Germinal center (tissue), 1 donor: ENCODE results near the gene RALGAPA1.
"Not testable (repeated sequence)": the region's sequence is repeated elsewhere in the genome, so short reads cannot be mapped to it uniquely, and the experiment has no call there.

Source experiments
- DNase-seq: peaks from one replicate; pipeline ENCODE4 v3.0.0; 2012; ENCODE audit warnings: mixed read lengths, low spot score

Gene RALGAPA1

DNA sequence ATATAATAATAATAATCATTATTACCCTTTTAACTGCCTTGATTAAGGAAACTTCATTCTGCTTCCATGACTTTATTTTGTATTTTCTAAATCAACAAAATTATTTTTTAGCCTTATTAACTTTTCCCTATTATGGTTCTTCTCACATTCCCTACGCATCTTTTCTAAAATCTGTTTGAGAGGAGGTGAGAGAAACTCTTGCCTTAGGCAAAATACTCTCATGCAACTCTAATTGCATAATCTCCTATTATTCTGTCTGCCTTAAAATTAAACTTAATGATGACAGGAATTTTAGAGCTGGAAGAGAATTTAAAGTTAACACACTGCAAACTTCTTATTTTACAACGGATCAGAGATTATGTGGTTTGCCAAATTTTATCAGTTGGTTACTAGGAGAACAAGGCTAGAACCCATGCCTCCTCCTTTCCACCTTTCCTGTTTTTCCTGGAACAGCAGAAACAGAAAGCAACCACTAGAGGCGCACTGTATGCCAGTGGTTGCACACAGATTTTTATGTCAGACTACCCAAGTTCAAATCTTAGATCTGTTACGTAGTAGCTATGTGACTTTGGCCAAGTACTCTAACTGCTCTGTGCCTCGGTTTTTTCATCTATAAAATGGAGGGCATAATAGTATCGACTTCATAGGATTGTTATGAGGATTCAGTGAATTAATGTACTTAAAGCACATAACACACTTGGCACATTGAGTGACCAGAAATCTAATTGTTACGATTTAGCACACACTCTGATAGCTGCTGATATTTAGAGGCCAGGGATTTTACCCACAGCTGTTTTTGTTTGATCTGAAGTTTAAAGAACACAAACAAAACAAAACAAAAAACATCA lies 12.7 kb upstream of the RALGAPA1 start:
- peak; percentile 28 for DNase-seq

DNA sequence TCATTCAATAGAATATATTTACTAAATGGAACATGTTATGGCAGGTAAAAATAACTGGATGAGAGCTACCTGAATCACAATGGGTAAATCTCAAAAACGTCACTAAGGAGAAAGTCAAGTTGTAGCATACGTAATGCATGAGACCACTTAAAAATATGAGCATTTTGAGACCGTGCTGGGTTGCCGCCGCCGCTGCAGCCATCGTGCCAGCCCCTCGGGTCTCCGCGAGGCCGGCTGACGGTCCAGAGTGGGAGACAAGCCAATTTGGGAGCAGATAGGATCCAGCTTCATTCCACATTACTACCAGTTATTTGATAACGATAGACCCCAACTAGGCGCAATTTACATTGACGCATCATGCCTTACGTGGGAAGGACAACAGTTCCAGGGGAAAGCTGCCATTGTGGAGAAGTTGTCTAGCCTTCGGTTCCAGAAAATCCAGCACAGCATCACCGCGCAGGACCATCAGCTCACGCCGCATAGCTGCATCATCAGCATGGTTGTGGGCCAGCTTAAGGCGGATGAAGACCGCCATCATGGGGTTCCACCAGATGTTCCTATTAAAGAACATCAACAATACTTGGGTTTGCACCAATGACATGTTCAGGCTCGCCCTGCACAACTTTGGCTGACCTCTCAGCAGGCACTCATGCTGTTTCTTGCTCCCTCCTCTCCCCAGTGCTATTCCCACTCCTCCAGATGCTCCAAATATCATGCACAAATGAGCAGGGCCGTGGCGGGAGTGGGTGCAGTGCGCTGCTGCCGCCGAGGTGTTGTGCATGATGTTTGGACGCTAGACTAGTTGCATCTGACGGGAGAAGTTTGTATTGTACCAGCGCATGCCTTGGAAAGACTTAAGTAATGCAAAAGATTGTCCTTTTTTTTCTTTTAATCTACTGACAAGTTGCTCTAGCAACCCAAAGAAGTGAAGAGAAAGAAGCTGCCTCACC lies 10.8 kb upstream of the RALGAPA1 start:
- DNase-seq = no peak

DNA sequence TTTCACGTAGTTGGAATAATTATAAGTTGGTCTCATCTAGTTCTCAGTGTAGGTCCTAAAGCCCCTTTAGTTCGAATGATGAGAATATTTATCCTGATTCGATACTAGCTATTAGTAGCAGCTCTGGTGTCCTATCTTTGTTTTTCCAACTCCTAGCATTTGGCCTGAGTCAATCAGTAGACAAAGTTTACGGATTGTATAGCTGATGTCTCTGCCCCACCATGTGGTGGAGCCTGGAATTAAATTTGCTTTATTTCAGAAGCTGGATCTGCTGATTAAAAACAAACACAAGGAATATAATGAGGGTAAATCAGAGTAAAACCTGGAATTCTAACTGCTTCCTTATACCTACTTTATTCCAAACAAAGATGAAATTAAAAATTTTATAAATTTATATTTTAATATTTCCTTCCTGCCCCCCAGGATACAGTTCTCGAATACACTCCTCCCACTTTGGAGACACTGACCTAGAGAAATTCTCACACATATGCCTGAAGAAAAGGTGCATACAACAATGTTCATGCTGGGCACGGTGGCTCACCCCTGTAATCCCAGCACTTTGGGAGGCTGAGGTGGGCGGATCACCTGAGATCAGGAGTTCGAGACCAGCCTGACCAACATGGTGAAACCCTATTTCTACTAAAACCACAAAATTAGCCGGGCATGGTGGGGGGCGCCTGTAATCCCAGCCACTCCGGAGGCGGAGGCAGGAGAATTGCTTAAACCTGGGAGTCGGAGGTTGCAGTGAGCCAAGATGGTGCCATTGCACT lies 9.4 kb upstream of the RALGAPA1 start:
- DNase-seq = peak; percentile 45

DNA sequence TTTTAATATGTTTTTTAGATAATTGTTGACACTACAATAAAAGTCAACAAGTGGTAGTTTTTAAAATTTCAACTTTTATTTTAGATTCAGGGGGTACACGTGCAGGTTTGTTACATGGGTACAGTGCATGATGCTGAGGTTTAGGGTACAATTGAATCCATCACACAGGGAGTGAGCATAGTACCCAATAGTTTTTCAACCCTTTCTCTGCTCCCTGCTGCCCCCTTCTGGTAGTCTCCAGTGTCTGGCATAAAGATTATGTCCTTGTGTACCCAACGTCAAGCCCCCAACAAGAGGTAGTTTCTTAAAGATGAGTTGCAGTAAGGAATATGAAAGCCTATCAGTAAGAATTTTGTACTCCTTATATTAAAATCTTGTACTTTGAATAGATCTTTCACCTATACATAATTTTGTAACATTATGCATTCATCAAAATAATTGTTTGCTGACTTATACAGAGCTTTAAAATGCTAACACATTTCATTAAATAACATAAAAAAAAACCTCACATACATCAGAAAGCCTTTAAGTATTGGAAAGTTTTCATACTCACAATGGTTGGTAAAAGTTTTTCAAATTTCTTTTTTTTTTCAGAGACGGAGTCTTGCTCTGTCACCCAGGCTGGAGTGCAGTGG lies 5.4 kb upstream of the RALGAPA1 start:
- peak; percentile 39 for DNase-seq

DNA sequence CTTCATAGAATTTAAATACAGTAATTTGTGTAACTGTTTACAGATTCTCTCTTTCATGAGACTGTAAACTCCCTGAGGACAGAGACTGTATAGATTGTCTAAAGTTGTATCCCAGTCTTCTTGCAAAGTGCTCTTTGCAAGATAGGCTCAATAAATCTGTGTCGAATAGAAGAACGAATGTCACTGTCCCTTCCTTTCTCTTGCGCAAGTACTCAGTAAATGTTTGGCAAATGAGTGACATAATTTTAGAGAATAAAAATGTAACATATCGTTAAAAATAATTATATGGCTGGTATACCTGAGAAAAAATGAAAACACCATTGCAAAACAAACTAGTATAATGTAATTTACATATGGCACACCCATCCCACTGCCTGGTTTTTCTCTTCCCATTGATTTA lies 1.9 kb upstream of the RALGAPA1 start:
- no peak for DNase-seq

DNA sequence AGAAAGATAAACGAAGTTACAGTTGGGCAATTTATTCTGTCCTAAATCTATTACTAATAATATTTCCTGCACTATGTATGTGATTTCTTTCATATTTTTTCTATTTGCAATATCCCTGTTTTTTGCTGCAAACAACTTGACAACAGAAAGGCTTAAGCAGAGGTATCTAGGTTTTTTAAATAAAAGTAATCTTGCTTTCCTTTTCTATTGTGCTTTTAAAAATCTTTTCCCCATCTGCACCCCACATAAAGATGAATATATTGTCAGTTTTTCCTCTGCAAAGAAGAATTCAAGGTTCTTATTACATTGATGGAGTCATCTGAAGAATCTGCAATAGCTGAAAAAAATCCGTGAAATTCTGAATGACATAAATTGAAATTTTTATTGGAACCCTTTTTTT lies 502 bp upstream of the RALGAPA1 start:
- no peak for DNase-seq

DNA sequence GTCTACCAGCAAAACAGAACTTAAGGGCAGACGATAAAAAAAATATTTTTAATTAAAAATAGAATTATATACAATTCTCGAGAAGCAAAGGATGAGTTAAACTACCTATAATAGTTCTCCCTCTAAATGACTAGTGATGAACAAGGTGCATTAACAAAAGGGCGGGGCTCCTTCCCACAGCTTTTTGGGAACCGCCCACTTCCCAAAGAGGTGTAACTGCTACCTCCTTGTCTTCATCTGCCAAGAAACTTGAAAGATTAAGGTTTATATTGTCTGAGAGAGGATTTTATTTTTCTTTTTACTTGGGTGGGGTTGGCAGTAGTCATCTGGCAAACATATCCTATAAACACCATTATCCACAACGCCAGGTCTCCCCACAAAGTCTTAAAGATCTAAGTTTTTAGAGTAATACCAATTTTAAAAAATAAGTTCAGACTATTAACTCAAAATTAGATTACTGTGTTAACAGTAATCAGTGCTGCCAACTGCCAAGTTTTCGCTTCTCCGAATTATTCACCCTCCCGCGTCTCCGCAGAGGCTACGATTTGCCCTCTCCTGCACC lies 938 bp downstream of the RALGAPA1 start:
- peak; percentile 12 for DNase-seq

DNA sequence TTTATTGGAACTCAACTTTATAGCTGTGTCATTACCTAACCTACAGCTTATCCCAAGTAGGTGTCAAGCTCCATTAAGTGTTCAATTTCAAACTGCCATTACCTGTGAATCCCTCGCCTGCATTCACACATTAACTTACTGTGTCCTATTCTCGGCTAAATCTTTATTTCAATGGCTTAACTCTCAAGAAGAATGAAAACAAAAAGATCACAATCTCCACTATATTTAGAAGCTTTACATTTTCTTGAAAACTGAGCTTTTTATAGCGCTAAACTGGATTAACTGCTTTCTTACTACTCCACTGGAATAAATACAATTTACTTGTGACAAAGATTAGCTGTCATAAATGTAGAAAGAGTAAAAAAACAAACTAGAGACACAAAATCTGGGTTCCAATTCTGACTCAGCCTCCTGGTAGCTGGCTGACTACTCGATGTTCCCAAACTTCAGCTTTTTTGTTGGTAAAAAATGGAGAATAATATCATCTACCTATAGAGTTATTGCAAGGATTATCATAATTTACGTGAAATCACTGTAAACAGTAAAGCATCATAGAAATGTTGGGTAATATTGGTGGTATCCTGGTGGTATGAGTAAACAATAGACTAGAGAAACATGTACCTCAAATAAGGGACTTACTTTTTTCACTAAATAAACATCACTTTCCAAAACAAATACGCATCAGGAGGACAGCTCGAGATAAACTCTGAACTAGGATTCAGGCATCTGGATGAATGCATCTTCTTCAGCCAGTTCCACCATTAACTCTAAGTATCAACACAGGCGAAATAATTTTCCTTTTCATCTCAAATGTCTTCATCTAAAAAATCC lies 1.7 kb downstream of the RALGAPA1 start:
- DNase-seq = no peak

DNA sequence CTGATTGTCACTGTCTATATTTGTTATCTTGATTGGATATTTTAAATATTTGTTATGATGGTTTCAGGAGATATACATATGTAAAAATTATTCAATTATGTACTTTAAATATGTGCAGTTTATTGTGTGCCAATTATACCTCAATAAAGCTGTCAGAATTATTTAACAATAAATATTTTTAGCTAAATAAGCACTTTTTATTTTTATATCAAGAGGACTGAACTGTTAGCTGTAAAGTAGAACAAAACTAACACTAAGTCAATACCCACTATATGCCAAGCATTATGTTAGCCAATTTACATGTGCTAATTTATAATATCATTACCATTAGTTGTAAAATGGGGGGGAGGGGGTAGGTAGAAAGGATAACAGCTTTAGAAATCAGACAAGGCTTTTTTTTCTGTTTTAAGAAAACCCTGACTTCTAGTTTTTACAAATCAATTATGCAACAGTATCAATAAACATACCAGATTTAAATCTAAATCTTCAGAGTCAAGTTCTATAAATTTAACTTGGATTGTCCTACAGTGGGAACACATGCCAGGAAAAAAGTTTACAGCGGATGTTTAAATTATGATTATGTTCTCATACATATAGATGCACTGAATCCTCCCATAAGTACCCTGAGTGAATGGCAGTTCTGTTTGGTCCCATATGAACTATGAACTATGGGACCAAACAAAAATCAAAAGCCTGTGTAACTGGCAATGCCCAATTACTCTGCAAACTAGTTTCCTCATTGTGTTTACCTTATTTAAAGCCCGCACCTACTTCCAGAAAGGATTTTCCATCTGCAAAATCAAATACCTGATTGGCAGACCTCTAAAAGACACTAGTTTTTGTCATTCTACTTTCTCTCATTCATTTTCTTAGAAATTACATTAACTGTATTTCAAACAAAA lies 2.8 kb downstream of the RALGAPA1 start:
- no peak for DNase-seq

DNA sequence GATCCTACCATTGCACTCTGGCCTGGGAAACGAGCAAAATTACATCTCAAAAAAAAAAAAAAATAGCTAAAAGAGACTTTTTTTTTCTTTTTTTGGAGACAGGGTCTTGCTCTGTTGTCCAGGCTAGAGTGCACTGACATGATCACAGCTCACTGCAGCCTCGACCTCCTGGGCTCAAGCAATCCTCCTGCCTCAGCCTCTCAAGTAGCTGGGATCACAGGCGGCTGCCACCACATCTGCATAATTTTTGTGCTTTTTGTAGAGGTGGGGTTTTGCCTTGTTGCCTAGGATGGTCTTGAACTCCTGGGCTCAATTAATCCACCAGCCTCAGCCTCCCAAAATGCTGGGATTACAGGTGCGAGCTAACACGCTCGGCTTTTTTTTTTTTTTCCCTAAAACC lies 11.3 kb downstream of the RALGAPA1 start:
- no peak for DNase-seq

DNA sequence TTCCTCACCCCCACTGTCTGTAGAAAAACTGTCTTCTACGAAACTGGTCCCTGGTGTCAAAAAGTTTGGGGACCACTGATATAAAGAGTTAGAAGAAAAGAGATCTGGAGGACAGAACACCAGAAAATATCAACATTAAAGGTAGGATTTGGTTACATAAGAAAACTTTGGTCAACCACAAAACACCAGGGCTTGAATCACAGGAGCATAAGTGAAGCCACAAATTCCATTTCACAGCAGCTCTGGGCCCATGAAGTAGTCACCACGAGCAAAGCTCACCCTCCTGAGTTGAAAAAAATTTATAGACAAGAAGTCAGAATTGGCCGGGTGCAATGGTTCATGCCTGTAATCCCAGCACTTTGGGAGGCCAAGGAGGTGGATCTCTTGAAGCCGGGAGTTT lies 19.4 kb downstream of the RALGAPA1 start:
- DNase-seq = no peak

DNA sequence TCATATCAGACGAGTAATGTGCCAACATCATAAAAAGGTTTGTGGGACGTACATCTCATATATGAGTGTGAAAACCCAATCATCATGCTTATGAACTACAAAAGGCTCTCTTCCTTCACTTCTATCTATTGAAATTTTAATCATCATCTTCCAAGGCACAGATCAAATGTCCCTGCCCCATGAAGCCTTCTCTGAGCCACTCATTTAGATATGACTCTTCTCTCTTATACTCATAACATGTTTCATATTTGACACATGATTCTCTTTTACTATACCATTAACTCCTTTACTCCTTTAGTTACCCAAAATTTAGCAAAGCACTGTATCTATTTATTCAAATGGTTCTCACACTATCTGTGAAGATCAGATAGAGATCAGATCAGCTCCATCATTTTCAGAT lies 22.2 kb downstream of the RALGAPA1 start:
- DNase-seq = no peak

DNA sequence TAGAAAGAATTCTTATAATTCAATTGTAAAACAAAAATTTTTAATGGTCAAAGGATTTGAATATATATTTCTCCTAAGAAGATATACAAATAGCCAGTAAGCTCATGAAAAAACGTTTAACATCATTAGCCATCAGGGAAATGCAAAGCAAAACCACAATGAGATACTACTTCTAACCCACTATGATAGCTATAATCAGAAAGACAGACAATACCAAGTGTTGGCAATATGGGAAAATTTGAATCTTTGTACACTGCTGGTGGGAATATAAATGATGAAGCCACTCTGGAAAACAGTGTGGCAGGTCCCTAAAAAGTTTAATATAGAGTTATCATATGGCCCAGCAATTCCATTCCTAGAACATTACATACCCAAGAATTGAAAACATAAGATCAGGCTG lies 25.4 kb downstream of the RALGAPA1 start:
- no peak for DNase-seq

DNA sequence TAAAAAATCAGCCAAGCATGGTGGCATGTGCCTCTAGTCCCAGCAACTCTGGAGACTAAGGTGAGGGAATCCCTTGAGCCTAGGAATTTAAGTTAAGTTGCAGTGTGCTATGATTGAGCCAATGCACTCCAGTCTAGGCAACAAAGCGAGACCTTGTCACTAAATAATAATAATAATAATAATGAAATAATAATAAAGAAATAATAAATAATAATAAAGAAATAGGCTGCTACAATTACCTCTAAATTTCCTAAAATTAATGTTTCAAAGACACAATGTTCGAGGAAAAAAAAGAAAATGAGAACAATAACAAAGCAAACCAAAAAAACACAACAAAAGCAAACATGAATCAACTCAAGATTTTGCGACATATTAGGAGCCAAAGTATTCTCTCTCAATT lies 29.7 kb downstream of the RALGAPA1 start:
- no peak for DNase-seq

DNA sequence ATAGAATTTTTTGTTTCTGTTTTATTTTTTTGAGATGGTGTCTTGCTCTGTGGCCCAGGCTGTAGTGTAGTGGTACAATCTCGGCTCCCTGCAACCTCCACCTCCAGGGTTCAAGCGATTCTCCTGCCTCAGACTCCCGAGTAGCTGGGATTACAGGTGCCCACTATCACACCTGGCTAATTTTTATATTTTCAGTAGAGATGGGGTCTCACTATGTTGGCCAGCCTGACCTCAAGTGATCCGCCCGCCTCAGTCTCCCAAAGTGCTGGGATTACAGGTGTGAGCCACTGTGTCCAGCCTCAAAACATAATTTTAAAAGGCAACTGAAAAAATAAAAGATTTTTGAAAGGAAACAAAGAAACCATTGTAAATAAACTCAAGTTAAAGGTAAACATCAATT lies 31.5 kb downstream of the RALGAPA1 start:
- DNase-seq = not testable (repeated sequence)

DNA sequence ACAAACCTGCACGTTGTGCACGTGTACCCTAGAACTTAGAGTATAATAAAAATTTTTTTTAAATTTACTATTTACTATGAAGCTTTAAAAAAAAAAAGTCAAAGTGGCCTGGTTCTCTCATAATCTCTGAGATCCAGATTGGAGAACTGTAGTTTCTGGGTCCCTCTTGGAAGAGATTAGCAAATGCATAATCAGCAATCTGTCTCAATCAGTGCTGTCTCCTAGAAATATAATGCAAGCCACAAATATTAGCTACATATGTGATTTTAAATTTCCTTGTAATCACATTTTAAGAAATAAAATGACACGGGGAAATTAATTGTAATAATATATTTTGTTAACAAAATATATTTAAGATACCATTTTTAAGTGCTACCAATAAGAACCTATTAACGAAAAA lies 32.3 kb downstream of the RALGAPA1 start:
- DNase-seq = no peak

DNA sequence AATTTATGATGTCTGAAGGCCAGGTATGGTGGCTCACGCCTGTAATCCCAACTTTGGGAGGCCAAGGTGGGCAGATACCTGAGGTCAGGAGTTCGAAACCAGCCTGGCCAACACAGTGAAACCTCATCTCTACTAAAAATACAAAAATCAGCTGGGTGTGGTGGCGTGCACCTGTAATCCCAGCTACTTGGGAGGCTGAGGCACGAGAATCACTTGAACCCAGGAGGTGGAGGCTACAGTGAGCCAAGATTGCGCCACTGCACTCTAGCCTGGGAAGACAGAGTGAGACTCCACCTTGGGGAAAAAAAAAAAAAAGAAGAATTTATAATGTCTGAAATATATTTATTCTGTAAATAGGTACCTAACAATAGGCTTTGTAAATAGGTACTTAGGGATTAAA lies 33.0 kb downstream of the RALGAPA1 start:
- DNase-seq = not testable (repeated sequence)

DNA sequence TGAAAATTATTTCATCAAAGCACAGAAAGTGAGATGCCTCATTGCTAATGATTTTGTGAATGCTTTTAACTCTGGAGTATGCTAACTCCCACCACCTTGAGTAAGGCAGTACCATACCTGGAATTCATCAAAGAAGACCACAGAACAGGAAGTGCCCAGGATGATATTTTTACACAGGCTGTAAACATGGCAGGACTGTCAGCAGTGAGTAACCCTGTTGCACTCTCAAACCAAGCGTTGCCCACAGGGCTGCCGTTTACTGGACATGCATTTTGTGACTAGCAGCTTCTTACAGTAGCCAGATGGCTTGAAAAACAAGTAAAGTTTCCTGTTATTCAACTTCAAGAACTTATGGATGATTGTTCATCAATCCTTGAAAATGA lies 42.4 kb downstream of the RALGAPA1 start:
- DNase-seq = no peak

DNA sequence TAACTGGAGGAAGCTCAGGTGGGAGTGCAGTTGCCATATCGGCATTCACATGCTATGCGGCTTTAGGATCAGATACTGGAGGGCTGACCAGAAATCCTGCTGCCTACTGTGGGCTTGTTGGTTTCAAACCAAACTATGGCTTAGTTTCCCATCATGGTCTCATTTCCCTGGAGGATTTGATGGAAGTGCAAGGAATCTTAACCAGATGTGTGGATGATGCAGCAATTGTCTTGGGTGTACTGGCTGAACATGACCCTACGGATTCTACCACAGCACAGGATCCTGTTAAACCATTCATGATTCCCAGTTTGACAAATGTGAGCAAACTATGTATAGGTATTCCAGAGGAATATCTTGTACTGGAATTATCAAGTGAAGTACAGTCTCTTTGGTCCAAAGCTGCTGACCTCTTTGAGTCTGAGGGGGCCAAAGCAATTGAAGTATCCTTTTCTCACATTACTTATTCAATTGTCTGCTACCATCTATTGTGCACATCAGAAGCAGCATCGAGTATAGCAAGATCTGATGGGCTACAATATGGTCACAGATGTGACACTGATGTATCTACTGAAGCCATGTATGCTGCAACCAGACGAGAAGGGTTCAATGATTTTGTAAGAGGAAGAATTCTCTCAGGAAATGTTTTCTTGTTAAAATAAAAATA lies 42.9 kb downstream of the RALGAPA1 start:
- no peak for DNase-seq
